ENCODE measurements around the gene HTR1D.
"Not testable (repeated sequence)": the region's sequence is repeated elsewhere in the genome, so short reads cannot be mapped to it uniquely, and the experiment has no call there.

HTR1D gene, protein sequence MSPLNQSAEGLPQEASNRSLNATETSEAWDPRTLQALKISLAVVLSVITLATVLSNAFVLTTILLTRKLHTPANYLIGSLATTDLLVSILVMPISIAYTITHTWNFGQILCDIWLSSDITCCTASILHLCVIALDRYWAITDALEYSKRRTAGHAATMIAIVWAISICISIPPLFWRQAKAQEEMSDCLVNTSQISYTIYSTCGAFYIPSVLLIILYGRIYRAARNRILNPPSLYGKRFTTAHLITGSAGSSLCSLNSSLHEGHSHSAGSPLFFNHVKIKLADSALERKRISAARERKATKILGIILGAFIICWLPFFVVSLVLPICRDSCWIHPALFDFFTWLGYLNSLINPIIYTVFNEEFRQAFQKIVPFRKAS

GRCh38 chr1:23217421-23218115 lies at the start of gene HTR1D:
HTR1D (minus strand) TSS chr1:23217502; CDS start chr1:23194219, 23,283 bp downstream.
- DNase-seq: peak in 2 of 3 experiments; percentile 62 to 71

GRCh38 chr1:23263380-23263887 lies 46.1 kb upstream of the HTR1D start:
- DNase-seq: no peak

DNA sequence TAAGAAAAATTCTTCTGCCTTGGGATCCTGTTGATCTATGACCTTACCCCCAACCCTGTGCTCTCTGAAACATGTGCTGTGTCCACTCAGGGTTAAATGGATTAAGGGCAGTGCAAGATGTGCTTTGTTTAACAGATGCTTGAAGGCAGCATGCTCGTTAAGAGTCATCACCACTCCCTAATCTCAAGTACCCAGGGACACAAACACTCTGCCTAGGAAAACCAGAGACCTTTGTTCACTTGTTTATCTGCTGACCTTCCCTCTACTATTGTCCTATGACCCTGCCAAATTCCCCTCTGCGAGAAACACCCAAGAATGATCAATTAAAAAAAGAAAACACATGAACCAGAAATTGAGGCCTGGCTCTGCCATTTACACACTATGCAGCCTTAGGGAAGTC lies 40.8 kb upstream of the HTR1D start:
- not testable (repeated sequence) for DNase-seq

GRCh38 chr1:23257371-23257770 lies 40.1 kb upstream of the HTR1D start:
- not testable (repeated sequence) for DNase-seq

- no peak for DNase-seq
Observed at GRCh38 chr1:23254584-23254983, 37.3 kb upstream of the HTR1D start.

- no peak for DNase-seq
Observed at GRCh38 chr1:23251812-23252211, 34.5 kb upstream of the HTR1D start.

DNA sequence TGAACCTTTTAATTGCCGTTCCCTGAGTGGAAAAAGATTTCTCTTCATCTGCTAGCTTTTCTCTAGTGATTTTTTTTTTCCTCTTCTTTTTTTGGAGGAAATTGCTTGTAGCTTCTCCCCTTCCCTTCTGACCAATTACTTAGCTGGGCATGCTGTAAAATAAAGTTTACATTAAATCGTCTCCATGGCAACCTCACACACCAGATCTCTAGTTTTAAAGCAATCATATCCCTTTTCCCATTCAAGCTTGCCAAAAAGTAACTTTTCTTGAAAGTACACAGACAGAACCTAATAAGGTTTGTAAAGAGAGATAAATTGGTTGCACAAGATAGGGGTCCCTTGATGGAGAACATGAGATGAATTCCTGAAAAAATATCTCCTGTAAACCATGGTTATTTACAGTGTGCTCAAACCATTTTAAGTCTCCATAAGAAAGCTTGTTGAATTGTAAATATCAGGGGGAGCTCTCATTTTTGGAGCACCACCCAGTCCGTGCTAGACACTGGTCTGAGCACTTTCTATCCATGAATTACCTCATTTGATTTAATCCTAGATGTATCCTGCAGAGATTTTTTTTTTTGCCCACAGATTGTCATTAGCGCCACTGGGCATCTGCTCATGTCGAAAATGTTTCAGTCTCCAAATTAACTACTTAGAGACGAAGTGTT lies 32.6 kb upstream of the HTR1D start:
- peak in 1 of 3 experiments; percentile 23 for DNase-seq

GRCh38 chr1:23247276-23247675 lies 30.0 kb upstream of the HTR1D start:
- no peak for DNase-seq

DNA sequence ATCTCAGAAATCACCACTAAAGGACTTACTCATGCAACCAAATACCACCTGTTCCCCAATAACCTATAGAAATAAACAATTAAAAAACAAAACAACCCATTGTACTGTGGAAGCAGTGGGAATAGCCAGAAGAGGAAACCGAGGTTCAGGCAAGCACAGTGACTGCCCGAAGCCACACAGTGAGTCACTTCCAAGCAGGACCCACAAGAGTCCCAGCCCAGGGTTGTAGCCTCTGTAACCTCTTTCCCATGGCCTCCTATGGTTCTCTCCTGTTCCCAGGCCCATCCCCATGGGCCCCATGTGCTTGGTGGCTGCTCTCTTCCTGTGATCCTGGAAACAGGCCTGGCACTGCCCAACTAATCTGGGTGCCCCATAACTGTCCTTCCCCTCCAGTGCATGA lies 29.0 kb upstream of the HTR1D start:
- no peak for DNase-seq

GRCh38 chr1:23244256-23244761 lies 27.0 kb upstream of the HTR1D start:
- DNase-seq: no peak

GRCh38 chr1:23242414-23242813 lies 25.1 kb upstream of the HTR1D start:
- DNase-seq: no peak

GRCh38 chr1:23239638-23240295 lies 22.5 kb upstream of the HTR1D start:
- no peak for DNase-seq

DNA sequence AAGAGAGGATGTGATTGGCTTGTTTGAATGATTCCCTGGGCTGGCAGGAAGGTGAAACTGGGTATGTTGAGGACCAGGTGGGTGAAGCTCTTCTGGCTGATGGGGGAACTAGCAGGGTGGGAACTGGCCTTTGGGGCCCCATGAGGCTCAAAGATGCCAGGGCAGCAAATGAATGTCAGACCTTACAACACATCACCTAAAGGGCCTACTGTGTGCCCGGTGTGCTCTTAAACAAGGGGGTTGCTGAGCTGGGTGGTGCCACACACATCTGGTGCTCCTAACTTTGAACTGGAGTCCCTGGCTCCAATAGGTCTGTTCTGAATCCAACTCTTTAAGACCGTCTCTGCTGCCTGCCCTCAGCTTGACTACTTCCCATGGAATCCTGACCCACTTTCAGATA lies 21.3 kb upstream of the HTR1D start:
- no peak for DNase-seq

DNA sequence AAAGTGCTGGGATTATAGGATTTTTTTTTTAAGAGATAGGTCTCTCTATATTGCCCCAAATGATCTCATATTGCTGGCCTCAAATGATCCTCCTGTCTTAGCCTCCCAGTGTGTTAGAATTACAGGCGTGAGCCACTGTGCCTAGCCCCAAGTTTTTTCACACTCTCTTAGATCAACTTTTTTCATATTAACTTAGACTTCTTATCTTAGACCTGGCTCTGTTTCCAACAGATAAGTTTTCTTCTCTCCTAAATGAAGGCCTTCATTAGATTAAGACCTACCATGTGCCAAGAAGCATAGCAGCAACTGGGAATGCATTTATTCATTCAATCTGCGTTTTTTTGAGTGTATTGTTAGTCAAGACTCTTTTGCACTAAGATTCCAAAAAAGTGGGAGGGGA lies 20.2 kb upstream of the HTR1D start:
- DNase-seq: no peak

GRCh38 chr1:23227806-23228205 lies 10.5 kb upstream of the HTR1D start:
- DNase-seq: peak in 1 of 3 experiments; percentile 6

GRCh38 chr1:23224739-23225648 lies 7.7 kb upstream of the HTR1D start:
- no peak for DNase-seq

GRCh38 chr1:23223963-23224362 lies 6.7 kb upstream of the HTR1D start:
- DNase-seq: not testable (repeated sequence)

- DNase-seq: not testable (repeated sequence)
Observed at GRCh38 chr1:23223490-23223951, 6.2 kb upstream of the HTR1D start.

GRCh38 chr1:23222742-23223141 lies 5.4 kb upstream of the HTR1D start:
- no peak for DNase-seq

DNA sequence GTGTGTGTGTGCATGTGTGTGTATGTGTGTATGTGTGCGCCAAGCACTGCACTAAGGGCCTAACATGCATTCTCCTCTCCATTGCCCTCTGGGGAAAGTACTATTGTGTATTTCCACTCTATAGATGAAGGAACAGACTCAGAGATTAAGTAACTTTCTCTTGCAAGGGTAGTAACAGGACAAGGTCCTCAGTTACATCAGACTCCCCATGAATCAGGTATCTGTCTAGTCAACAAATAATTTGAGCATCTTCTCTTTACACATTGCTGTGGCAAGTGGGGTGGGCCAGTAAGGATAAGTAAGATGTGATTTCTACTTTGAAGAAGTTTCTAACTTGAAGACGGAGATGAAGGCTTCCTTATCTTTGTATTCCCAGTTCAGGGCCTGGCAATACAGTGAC lies 5.0 kb upstream of the HTR1D start:
- no peak for DNase-seq

- DNase-seq: no peak
Observed at GRCh38 chr1:23221107-23221506, 3.8 kb upstream of the HTR1D start.
